ENCODE measurements around the gene SENP2.
"Not testable (repeated sequence)": the region's sequence is repeated elsewhere in the genome, so short reads cannot be mapped to it uniquely, and the experiment has no call there.

The SENP2 gene

DNA sequence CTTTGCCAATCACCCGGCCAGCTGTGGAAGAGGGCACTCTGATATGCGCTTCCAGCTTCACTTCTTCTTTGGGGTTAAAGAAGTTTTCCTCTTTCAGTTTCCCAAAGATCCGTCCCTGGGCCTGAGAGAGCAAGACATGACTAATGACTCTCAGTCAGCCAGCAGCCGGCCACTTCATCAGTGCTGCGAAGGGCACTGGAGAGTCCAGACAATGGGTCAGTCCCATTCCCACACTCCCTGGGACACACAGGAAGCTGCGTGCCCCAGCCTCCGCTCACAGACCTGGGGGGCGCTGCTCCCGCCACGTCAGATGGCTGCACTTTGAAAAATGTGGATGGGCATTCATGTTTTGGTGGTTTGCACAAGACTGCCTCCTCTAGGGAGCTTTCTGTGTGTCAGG lies 63.3 kb downstream of the SENP2 start:
- no peak for DNase-seq

DNA sequence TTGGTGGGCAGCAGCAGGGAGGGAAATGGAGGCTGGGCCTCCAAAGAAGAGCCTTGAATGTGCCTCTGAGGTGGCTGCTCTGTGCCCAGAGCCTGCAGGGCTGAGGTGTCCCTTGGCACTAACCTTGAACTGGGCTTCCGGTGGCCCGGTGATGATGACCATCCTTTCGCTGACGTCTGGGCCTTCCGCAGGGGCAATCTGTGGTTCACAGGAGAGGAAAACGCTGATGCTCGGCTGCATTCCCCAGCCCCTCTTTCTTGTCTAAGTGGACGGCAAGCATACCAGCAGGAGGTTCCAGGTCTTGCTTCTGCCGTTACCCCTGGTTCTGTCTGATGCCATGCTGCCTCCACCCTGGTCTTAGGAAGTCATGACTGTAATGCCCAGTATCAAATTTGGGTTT lies 65.9 kb downstream of the SENP2 start:
- DNase-seq = no peak

DNA sequence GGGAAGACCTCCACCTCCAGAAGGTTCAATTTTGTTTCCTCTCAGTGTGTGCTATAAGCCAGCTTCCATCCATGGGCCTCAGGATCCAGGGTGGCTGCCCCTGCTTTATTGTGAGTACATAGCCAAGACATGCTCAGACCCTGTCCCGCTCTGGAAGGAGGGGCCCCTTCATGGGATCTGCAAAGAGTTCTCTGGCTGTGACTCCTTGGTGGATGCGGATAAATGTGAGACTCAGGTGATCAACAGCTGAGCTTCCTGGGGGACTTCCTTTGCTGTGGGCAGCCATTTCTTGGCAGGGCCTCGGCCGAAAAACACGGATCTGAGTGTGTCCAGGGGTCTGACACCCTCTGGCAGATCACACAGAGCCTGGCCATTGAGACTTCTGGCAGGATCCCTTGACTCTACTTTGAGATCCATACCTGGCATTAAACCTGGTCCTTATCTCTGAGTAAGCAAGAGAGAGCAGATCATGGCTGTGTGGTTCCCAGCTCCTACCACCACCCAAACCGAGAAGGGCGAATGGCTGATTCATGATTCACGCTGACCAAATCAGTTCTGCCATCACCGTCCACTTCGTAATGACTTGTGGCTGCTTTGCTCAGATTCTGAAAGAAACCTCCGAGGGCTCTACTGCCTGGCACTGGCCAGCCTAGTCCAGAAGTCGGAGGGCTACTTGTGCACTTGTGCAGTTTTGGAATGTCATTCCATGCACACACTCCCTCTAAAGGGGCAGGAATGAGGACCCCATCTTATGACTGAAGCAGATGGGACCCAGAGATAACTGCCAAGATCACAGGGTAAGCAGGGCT lies 68.1 kb downstream of the SENP2 start:
- DNase-seq = no peak

DNA sequence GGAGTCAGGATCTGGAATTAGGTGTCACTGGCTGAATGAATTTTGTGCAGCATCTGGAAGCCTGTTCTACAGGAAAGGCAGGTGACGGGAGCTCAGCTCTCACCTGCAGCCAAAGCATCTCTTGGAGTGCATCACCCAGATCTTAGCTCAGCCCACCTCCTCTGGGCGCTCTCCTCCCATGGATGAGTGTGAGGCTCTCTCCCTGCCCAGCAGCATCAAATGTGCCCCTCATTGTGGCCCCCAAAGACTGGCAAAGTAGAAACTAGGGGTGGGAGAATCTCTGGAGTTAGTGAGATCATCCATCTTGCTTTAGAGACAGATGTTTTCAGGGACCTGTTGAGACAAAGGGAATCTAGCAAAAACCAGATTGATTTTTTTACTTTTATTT lies 68.7 kb downstream of the SENP2 start:
- no peak for DNase-seq

DNA sequence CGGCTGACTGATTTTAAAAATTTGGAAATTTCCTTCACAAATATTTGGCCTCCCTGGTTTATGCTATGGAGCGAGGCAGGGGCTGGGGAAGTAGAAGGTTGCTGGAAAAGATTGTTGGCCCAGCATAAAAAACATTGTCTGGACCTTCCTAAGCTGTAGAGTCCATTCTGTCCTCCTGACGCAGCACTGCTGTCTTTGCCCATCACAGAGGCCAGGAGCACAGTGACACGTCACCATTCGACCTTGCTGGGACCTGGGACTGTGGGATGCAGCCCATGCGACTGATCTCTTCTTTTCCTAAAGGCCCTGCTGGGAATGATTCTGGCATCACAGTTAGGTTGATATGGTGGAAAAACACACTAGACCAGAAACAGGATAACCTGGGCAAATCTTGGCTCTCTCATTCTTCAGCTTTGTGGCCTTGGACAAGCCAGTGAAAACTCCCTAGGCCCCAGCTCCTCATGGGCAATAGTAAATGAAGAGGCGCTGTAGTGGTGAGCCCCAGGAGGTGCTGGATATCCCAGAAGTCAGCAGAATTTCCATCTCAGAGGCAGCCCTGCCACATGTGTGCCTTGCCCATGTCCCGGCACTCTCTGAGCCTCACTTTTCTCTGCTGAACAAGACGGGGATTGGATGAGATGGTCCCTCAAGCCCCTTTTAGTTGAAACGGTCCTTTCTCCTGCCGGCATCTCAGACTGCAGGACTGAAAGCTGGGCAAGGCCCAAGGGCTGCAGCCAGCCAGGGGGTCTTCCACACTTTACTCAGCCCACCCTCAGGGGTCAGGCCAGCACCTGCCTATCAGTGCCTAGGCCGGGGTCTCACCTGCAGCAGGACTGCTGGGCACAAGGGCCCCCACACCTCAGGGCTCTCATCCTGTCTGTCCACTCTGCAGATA lies 69.6 kb downstream of the SENP2 start:
- no peak for DNase-seq

DNA sequence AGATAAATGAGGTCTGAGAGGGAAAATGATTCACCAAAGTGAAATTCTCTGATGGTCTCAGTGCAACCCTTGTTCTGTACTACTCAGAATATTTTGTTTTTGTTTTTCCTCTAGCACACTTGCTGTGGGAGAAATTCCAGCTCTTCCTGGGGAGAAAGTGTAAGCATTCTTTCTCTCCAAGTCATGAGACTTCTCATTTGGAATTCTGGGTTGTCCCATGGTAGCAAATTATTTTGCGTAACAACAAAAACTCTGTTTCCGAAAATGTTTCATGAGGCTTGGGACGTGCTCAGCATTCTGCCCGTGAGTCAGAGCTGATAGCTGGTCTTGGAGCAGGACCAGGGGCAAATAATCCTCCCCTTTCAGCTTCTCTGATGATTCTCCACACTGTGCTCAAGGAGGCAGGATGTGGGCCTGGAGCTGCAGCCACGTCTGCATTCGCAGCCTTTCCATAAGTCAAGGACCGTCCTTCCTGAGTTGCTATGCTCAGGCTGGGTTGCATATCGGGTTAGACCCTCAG lies 70.3 kb downstream of the SENP2 start:
- DNase-seq = no peak

DNA sequence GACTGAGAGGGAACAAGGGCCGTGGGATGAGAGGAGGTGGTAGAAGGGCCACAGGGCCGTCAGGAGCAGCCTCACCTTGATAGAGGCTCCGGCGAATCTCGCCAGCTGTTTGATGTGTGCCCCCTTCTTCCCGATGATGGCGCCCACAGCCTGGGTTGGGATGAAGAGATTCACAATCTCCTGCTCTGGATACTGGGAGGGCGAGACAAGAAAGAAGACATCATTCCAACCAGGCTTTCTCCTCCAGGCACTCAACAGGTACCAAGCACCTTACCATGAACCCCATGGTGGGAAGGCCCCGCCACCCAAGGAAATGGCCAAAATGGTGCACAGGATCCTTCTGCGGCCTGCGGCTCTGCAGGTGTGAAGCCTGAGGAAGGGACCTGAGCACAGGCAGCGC lies 71.1 kb downstream of the SENP2 start:
- no peak for DNase-seq

DNA sequence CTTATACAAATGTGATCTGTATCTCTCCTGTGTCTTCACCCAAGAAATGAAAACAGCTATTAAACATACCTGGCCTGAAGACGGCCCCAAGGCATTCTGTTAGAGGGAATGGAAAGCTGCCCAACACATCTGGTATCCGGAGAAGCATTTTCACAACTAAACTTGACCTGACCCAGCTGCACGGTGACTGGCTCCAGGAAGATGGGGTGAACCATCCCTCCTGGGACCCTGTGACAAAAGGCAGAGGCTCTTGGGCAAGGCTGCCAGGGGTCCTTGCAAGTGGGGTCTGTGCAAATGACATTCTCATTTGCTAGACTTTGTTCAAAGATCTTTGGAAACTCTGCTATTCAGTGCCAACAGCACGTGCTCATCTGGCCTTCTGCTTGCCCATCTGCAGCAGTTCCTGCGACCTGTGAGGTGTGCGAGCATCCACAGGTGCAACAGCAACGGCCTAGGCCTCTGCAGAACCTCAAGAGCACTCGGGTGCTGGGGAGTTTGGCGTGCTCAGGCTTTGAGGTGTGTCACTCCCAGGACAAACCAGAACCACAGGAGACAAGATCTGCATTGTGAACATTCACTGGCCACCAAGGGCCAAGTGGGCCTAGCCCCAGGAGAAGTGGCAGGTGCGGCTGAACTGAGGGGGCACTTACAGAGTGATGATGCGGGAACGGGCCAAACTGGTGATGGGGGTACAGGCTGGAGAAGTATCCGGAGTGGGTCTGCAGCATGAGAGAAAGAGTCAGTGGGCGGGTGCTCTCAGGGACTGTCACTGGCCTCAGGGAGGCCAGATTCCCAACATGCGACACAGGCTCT lies 71.8 kb downstream of the SENP2 start:
- DNase-seq = no peak

DNA sequence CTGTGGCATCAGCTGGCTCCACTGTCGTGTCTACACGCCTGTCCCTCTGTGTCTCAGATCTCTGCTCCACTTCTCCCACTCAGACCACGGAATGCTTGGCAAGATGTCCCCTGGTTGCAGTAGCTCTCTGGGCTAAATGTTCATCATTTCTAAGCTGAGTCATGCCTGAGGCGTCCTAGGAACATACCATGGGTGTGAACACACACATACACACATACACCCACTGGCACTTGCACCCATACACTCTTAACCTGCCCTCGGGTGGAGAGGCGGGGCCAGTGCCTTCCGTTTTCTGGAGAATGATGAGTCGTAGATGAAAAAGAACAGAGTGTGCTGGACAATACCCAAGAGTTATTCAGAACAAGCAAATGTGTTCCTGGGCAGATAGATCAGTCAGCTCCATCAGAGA lies 72.4 kb downstream of the SENP2 start:
- DNase-seq = no peak

DNA sequence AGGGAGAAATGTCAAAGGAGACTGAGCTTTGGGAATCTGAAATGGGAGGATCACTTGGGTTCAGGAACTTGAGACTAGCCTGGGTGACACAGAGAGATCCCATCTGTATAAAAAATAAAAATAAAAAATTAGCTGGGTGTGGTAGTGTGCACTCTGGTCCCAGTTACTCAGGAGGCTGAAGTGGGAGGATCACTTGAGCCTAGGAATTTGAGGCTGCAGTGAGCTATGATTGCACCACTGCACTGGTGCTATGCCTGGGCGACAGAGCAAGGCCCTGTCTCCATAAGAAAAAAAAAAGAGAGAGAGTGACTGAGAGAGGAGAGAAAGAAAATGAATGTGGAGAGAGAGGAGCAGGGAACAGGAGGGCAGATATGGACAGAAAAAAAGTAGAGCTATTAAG lies 72.8 kb downstream of the SENP2 start:
- no peak for DNase-seq

DNA sequence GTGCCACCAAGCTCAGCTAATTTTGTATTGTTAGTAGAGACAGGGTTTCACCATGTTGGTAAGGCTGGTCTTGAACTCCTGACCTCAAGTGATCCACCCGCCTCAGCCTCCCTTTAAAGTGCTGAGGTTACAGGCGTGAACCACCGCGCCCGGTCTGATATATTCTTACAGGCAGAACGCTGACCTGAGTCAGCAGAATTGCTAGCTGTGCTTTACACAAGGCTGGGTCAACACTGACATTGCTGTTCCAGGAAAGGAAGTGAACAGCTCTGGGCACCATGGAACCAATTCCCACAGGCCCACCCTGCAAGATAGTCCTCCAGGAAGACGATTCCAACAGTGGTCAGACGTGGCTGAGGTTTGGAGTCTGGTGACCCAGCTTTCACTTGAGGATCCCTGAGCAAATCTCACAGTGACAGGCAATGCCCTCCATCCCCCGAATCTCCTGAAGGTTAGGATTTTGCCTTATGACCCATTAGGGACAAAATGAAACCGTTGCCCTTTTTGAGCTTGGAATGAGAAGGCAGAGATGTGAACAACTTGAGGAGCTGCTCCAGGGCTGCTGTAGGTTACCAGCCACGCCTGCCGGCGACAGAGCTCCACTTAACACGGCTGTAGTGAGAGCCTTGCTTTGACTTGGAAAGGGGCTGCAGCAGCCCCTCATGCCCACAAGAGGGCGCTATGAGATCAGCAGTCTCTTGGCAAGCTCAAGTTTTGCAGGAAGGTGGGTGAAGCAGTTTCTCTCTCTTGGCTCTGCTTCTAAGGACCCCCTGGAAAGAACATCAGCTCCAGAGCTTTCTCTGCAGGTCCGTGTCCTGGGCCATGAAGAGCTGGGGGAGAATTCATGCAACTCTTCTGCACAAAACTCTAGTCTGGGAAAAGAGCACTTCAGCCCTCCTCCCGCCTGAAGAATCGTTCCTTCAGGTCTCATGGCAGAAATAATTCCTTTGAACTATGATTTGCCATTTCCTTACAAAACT lies 74.1 kb downstream of the SENP2 start:
- DNase-seq = peak; percentile 41

DNA sequence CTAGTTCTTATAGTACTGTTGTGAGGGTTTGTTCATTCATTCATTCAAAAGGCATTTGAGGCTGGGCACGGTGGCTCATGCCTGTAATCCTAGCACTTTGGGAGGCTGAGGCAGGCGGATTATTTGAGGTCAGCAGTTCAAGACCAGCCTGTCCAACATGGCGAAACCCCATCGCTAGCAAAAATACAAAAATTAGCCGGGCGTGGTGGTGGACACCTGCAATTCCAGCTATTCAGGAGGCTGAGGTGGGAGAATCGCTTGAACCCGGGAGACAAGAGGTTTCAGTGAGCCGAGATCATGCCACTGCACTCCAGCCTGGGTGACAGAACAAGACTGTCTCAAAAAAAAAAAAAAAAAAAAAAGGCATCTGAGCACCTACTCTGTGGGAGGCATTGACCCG lies 75.2 kb downstream of the SENP2 start:
- not testable (repeated sequence) for DNase-seq

DNA sequence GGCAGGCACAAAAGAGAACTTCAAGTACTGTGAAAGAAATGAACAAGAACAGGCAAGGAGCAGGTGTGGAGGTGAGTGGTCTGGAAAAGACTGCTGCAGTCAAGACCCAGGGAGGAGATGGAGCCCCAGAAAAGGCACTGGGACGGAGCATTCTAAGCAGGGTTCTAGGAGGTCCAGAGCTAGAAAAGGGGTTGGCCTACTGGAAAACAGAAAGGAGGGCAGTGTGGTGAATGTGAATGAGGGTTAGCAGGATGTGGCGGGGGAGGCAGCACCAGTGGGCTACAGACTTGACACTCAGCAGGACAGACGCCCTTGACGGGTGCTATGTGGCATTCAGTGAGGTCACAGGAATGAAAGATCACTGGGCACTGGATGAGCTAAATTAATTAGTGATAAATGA lies 75.7 kb downstream of the SENP2 start:
- DNase-seq = no peak

DNA sequence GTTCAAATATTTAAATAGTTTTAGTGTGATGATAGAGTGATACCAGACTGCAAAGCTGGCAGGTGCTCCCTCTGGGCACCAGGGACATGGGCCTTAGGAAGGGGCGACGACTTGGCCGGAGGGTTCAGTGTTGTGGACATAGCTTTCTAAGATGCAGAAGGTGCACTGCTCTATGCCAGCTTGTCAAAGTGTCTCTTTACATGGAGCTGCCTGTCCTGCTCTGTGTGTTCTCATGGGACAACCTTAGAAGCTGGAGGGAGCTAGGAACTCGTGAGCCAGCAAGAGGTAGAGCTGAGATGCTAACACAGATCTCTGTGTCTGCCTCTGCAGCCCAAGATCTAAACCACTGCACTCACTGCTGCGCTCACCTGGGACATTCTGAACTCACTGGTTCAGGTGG lies 77.8 kb downstream of the SENP2 start:
- no peak for DNase-seq

DNA sequence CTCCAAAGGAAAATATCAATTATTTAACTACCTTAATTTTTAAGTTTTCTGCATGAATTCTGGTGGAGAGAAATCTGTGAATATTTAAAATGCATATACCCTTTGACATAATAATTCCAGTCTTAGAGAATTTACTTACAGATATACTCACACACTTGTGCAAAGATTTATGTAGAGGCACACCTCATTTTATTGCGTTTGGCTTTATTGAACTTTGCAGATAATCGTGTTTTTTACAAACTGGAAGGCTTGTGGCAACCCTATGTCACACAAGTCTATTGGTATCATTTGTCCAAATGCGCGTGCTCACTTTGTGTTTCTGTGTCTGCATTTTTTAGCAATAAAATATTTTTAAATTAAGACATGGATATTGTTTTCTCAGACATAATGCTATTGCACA lies 81.5 kb downstream of the SENP2 start:
- DNase-seq = no peak

DNA sequence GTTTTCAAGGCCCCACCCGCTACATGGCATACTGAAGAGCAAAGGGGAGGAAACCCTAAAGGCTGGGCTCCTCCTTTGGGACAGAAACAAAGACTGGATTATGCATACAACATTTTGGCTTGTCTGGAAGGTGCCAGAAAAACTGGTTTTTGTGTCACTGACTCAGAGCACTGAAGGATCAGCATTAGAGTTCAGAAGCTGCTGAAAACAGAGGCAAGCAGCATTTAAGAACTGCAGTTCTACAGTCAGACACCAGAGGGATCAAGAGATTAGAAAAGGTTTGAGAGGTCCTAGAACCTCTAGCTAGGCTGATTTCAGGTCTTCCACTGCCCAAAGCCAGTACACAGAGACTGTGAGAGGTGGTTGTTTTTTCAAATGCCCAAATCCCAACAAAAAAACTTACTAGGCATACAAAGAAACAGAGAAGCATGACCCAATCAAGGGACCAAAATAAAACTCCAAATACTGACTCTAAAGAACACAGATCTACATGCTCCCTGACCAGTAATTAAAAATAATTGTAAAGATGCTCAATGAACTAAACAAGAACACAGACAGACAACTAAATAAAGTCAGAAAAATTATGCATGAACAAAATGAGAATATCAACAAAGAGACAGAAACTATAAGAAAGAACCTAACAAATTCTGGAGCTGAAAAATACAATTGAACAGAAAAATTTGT lies 91.2 kb downstream of the SENP2 start:
- no peak for DNase-seq

DNA sequence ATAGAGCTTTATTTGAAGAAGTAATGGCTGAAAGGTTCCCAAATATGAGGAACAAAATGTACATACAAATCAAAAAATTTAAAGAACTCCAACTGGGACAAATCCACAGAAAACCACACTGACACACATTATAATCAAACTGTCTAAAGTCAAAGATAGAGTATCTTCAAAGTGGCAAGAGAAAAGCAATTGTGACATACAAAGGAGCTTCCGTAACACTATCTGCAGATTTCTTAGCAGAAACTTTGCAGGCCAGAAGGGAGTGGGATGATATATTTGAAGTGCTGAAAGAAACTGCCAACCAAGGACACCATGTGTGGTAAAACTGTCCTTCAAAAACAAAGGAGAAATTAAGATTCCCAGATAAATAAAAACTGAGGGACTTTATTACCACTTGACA lies 91.9 kb downstream of the SENP2 start:
- no peak for DNase-seq

DNA sequence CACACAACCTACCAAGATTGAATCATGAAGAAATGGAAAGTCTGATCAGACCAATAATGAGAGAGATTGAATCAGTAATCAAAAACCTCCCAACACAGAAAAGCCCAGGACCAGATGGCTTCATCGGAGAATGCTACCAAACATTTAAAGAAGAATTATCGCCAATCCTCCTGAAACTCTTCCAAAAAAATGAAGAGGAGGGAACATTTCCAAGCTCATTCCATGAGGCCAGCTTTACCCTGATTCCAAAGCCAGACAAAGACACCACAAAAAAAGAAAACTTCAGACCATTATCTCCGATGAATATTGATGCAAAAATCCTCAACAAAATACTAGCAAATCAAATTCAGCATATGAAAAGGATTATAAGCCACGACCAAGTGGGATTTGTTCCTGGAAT lies 94.1 kb downstream of the SENP2 start:
- DNase-seq = no peak

Measured in T-helper 9 cell (primary cell).